Measurements from ENCODE around the gene HDAC10.

GRCh38 chr22:50297510-50298265 is 46.6 kb upstream of the HDAC10 start:
- TF ChIP-seq POLR2A (IDR thresholded peaks at IDR 0.05) (no peak), CTCF (IDR thresholded peaks at IDR 0.05) (no peak)
